22Rv1 (cell line): Measurements from ENCODE around the gene GPX4.

ENCODE experiments used
- H3K27ac ChIP-seq: fragments of 450-650 bp; 2 replicates; pipeline ENCODE4 v1.5.1; 2017
- CTCF ChIP-seq: fragments of 450-650 bp; IDR thresholded peaks from 2 replicates; pipeline ENCODE4 v1.5.1; 2017; ENCODE audit warnings: mild to moderate bottlenecking
- ZFX ChIP-seq: fragments of 450-650 bp; IDR thresholded peaks from 2 replicates; pipeline ENCODE4 v1.6.1; 2017; ENCODE audit warnings: antibody characterized with exemption, borderline replicate concordance

Gene GPX4

GRCh38 chr19:1143828-1144399, 40.1 kb downstream of the GPX4 start:
- no peak overlapping the region for H3K27ac ChIP-seq
- TF ChIP-seq CTCF = no peak
- TF ChIP-seq ZFX = no peak

- TF ChIP-seq CTCF = no peak
- TF ChIP-seq ZFX = no peak
- no peak overlapping the region for H3K27ac ChIP-seq
Observed at GRCh38 chr19:1144741-1145140, 40.9 kb downstream of the GPX4 start.

GRCh38 chr19:1145635-1146411, 42.0 kb downstream of the GPX4 start:
- TF ChIP-seq ZFX = no peak
- no peak for TF ChIP-seq CTCF
- no peak overlapping the region for H3K27ac ChIP-seq

DNA sequence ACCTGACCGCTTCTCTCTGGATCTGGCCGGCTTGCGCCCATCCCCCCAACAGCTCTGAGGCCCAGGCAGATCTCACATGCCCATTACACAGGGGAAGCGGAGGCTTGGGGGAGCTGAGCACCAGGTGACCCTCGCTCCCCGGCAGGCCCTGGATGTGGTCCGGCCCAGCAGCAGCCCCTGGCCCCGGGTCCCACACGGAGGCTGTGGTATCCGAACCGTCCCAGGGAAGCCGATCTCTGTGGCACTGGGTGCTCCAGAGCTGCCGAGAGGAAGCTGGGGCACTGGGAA, 42.6 kb downstream of the GPX4 start:
- no peak for TF ChIP-seq CTCF
- TF ChIP-seq ZFX = no peak
- H3K27ac ChIP-seq = no peak overlapping the region

DNA sequence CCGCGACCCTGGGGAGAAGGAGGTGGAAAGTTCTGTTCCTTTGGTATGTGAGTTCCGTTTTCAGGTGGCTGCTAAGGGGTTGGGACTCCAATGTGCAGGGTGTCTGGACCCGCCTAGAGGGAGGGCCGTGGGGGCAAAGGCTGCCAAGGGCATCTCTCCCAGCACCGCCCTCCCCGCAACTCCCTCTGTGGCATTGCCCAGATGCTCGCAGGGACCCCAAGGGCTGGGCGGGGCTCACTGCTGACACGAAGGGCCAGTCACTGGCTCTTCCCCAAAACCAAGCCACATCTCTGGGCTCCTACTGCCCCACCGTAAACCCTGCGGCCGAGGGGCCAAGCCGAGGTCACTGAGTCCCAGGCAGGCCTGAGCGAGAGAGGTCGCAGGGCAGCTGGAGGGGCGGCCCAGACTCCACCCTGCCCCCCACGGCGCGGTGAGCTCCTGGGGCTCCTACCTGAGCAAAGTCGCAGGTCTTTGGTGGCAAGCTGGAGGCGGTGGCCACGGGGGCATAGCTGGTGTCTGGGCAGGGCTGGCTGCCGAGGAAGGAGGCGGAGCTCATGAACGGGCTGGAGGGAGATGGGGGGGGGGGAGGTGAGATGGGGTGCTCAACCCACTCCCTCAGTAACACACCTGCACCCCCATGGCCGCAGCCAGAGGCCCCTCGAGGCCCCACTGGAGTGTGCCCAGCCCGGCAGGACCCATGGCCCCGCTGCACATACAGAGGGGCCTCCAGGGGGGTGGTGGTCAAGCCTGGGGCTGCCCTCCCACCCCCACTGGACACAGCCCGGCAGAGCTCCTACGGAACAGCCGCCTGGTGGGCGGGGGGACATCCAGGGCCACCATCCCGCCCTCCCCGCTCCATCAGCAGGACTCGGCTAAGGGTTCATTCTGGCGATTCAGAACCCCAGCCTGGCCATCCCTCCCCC, 43.3 kb downstream of the GPX4 start:
- no peak overlapping the region for H3K27ac ChIP-seq

DNA sequence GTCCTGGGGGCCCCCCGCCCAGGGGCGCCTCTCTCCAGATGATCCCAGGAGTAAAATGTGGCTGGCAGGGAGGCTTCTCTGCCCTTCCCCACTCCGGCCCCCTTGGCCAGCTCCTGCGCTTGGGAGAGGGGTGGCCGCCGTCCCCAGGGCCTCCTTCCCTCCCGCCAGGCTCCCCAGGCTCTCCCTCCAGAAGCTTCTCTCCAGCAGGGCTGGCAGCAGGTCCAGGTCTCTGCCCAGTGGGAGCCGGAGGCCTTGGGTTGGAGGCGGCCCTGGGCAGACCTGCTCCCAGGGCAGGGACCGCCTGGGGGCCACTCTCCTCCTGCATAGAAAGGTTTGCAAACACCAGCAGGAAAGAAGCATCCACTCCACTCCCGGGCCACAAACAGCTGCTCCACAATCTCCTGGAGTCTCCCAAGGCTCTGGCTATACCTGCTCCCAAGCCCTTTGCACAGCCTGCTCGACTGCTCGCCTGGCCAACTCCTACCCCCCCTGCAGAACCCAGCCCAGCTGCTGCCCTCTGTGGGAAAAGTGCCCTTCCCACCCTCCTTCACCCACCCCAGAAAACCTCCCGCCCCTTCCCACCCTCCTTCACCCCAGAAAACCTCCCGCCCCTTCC, 44.2 kb downstream of the GPX4 start:
- TF ChIP-seq CTCF (no peak), ZFX (no peak)
- H3K27ac ChIP-seq = no peak overlapping the region

More for the DNA sequence above, 43.3 kb downstream of the GPX4 start:
- TF ChIP-seq ZFX (no peak), CTCF (no peak)
